Esophagus (tissue), 2 donors: ENCODE results near the gene EIF2S3B. TPM values are rescaled to one million over a fixed set of nuclear protein-coding genes. Genes with fewer than 3 reads are reported as not detected.

Source experiments
- H3K27ac ChIP-seq, 2 donors: one replicate each; pipeline ENCODE4 v1.5.1; 2013; ENCODE audit warnings: low read depth in 2 of 2, mild to moderate bottlenecking in 2 of 2, inconsistent platforms in 1 of 2, low read length in 1 of 2, moderate library complexity in 1 of 2
- H3K27me3 ChIP-seq, 2 donors: one replicate each; pipeline ENCODE4 v1.6.1; 2013; ENCODE audit warnings: low read length in 2 of 2, control low read depth in 1 of 2, mild to moderate bottlenecking in 1 of 2; ENCODE audit not compliant: insufficient read depth in 2 of 2, control insufficient read depth in 1 of 2
- H3K36me3 ChIP-seq, 2 donors: one replicate each; pipeline ENCODE4 v1.6.1; 2013; ENCODE audit warnings: low read length in 1 of 2; ENCODE audit not compliant: control insufficient read depth in 2 of 2, insufficient read depth in 2 of 2
- H3K4me1 ChIP-seq, 2 donors: one replicate each; pipeline ENCODE4 v1.6.1; 2013; ENCODE audit warnings: low read length in 1 of 2; ENCODE audit not compliant: control insufficient read depth in 2 of 2, insufficient read depth in 2 of 2
- H3K4me3 ChIP-seq, 2 donors: one replicate each; pipeline ENCODE4 v1.5.1; 2013; ENCODE audit warnings: low read length in 2 of 2, mild to moderate bottlenecking in 2 of 2, low read depth in 1 of 2, moderate library complexity in 1 of 2
- H3K9me3 ChIP-seq, 2 donors: one replicate each; pipeline ENCODE4 v1.6.1; 2013; ENCODE audit warnings: mild to moderate bottlenecking in 2 of 2, low read depth in 1 of 2, low read length in 1 of 2, moderate library complexity in 1 of 2; ENCODE audit not compliant: control insufficient read depth in 2 of 2, insufficient read depth in 1 of 2
- WGBS, 2 donors: extraction: QIAGEN DNeasy Blood & Tissue Kit; methylation state at CpG; one replicate each; pipeline ENCODE4 v1.1.7; 2013; 5-methylcytosine and 5-hydroxymethylcytosine counted together
- polyA plus RNA-seq, 2 donors: library from polyadenylated mRNA; stranded (reverse); fragments of 200-250 nt; gene quantifications; one replicate each; pipeline ENCODE4 v1.2.3, GENCODE V29; 2013
- donor health status: healthy with polysubstance abuse.
- donor health status: Bipolar disorder and iron deficiency.

The EIF2S3B gene
- polyA plus RNA-seq, 2 donors, result 0.32 to 0.45 TPM

DNA sequence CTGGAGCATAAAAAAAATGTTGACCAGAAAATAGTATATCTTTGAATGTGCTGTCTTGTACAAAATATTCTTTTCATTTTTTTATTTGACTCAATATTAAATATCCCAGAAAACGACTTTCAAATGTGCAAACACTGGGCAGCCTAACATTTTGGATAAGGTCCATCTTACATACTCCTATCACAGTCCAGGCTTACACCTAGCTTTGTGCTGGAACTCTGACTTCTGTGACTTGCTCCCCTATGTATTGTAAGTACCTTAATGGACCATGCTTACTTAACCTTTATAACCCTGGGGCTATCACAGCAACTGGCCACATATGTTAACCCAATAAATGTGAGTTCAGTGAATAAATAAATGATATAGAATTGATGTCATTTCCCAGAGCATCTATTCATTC, 7.6 kb upstream of the EIF2S3B start:
- H3K36me3 ChIP-seq, result no peaks in the 10 kb centered on the region
- H3K9me3 ChIP-seq, result no peaks in the 10 kb centered on the region
- no peak overlapping the region for H3K27ac ChIP-seq
- no peaks in the 10 kb centered on the region for H3K4me1 ChIP-seq
- 13 to 16% methylated on average over 1 of the region's 1 CpG for WGBS, 2 donors
- H3K27me3 ChIP-seq, result no peaks in the 10 kb centered on the region
- no peak overlapping the region for H3K4me3 ChIP-seq

GRCh38 chr12:10501030-10501429, 4.7 kb upstream of the EIF2S3B start:
- Histone ChIP-seq H3K4me1 (no peaks in the 10 kb centered on the region), H3K36me3 (no peaks in the 10 kb centered on the region), H3K27ac (no peak overlapping the region), H3K4me3 (no peak overlapping the region), H3K27me3 (no peaks in the 10 kb centered on the region), H3K9me3 (no peaks in the 10 kb centered on the region)
- 43 to 45% methylated on average over 3 of the region's 3 CpGs for WGBS, 2 donors

GRCh38 chr12:10503460-10503859, 2.2 kb upstream of the EIF2S3B start:
- Histone ChIP-seq H3K4me3 (no peak overlapping the region), H3K4me1 (no peaks in the 10 kb centered on the region), H3K27ac (no peak overlapping the region), H3K36me3 (no peaks in the 10 kb centered on the region), H3K9me3 (no peaks in the 10 kb centered on the region), H3K27me3 (no peaks in the 10 kb centered on the region)
- 68 to 81% methylated on average over 1 of the region's 1 CpG for WGBS, 2 donors

GRCh38 chr12:10511756-10512355, 6.2 kb downstream of the EIF2S3B start:
- Histone ChIP-seq H3K9me3 (no peaks in the 10 kb centered on the region), H3K27ac (no peak overlapping the region), H3K4me3 (no peak overlapping the region), H3K27me3 (no peaks in the 10 kb centered on the region), H3K36me3 (no peaks in the 10 kb centered on the region), H3K4me1 (no peaks in the 10 kb centered on the region)
- 49 to 61% methylated on average over 5 of the region's 5 CpGs for WGBS, 2 donors

DNA sequence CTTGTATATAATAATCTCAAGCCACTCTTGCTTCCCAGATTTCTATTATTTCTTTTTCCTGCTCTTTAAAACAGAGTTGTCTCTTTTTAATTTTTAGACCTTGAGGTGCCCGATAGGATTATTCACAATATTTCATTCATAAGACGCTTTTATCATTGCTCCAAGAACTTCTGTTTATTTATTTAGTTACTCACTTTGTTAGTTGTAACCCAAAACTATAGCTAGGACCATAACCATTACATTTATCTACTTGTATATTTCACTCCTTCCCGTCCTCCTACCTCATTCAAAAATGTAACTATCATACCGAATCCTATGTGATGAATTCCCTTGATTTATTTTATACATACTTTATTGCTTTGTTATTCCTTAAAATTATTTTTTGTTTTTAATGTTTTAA, 7.1 kb downstream of the EIF2S3B start:
- Histone ChIP-seq H3K9me3 (no peaks in the 10 kb centered on the region), H3K27me3 (no peaks in the 10 kb centered on the region), H3K4me3 (no peak overlapping the region), H3K36me3 (no peaks in the 10 kb centered on the region), H3K27ac (no peak overlapping the region), H3K4me1 (no peaks in the 10 kb centered on the region)
- 69 to 75% methylated on average over 4 of the region's 4 CpGs for WGBS, 2 donors

GRCh38 chr12:10521555-10521954, 15.9 kb downstream of the EIF2S3B start:
- H3K9me3 ChIP-seq, result no peaks in the 10 kb centered on the region
- no peak overlapping the region for H3K27ac ChIP-seq
- H3K4me1 ChIP-seq, result no peaks in the 10 kb centered on the region
- 61 to 63% methylated on average over 2 of the region's 2 CpGs for WGBS, 2 donors
- H3K27me3 ChIP-seq, result no peaks in the 10 kb centered on the region
- no peak overlapping the region for H3K4me3 ChIP-seq
- no peaks in the 10 kb centered on the region for H3K36me3 ChIP-seq

- no peaks in the 10 kb centered on the region for H3K36me3 ChIP-seq
- 53 to 77% methylated on average over 2 of the region's 2 CpGs for WGBS, 2 donors
- H3K4me3 ChIP-seq, result no peak overlapping the region
- H3K27ac ChIP-seq, result no peak overlapping the region
- no peaks in the 10 kb centered on the region for H3K27me3 ChIP-seq
- no peaks in the 10 kb centered on the region for H3K9me3 ChIP-seq
- no peaks in the 10 kb centered on the region for H3K4me1 ChIP-seq
Observed at GRCh38 chr12:10528174-10528953, 22.7 kb downstream of the EIF2S3B start.

- 73 to 78% methylated on average over 3 of the region's 3 CpGs for WGBS, 2 donors
- no peaks in the 10 kb centered on the region for H3K9me3 ChIP-seq
- no peaks in the 10 kb centered on the region for H3K4me1 ChIP-seq
- H3K36me3 ChIP-seq, result no peaks in the 10 kb centered on the region
- no peaks in the 10 kb centered on the region for H3K27me3 ChIP-seq
- no peak overlapping the region for H3K4me3 ChIP-seq
- no peak overlapping the region for H3K27ac ChIP-seq
Observed at GRCh38 chr12:10529603-10530002, 23.9 kb downstream of the EIF2S3B start.

- WGBS, 2 donors, result 57 to 59% methylated on average over 3 of the region's 3 CpGs
- Histone ChIP-seq H3K4me3 (no peak overlapping the region), H3K4me1 (no peaks in the 10 kb centered on the region), H3K27ac (no peak overlapping the region), H3K36me3 (no peaks in the 10 kb centered on the region), H3K27me3 (no peaks in the 10 kb centered on the region), H3K9me3 (no peaks in the 10 kb centered on the region)
Observed at GRCh38 chr12:10537721-10538120, 32.0 kb downstream of the EIF2S3B start.

GRCh38 chr12:10540776-10541205, 35.1 kb downstream of the EIF2S3B start:
- Histone ChIP-seq H3K36me3 (no peaks in the 10 kb centered on the region), H3K27ac (no peak overlapping the region)
- WGBS, 2 donors, result 43 to 54% methylated on average over 2 of the region's 2 CpGs

More at GRCh38 chr12:10540776-10541205, 35.1 kb downstream of the EIF2S3B start:
- no peak overlapping the region for H3K4me3 ChIP-seq
- no peaks in the 10 kb centered on the region for H3K4me1 ChIP-seq
- H3K9me3 ChIP-seq, result no peaks in the 10 kb centered on the region
- no peaks in the 10 kb centered on the region for H3K27me3 ChIP-seq
